K562 (cell line): Measurements from ENCODE around the gene PYCR2. TPM values are rescaled to one million over a fixed set of nuclear protein-coding genes. Genes with fewer than 3 reads are reported as not detected.

ENCODE experiments used
- ATAC-seq: fragments of 200-7000 bp; cut with Tn5 transposase; 3 replicates; pipeline ENCODE4 v1.9.1; 2020; ENCODE audit warnings: moderate library complexity
- BruUV-seq: library from RNA; stranded (reverse); fragments of 400-500 nt; replicated peaks from 2 replicates; lab custom pipeline; 2021; lab: Mats Ljungman, UMichigan
- CTCF ChIA-PET: fragments of 300-600 bp; formaldehyde crosslinking; extraction: SDS; loops from one replicate; lab custom pipeline; 2021; ENCODE audit warnings: low intra/inter-chr PET ratio; lab: Yijun Ruan, JAX
- POLR2A ChIA-PET: fragments of 300-600, 350-650 bp; sonication (Branson Sonifier 250); formaldehyde crosslinking; extraction: SDS; loops from one replicate; lab custom pipeline; 2021; ENCODE audit warnings: antibody characterized with exemption, inconsistent platforms; lab: Yijun Ruan, JAX
- DNase-seq, 4 experiments: peaks; one replicate each; pipeline versions ENCODE4 v3.0.0 to v3.0.0-alpha.2; 2011 to 2018; ENCODE audit warnings: low spot score in 3 of 4, mixed read lengths in 3 of 4; ENCODE audit errors: extremely low read depth in 1 of 4
- FAIRE-seq: peaks from 2 replicates; lab custom pipeline; 2011; peaks lifted over from hg19 to GRCh38; lab: Jason Lieb, UNC
- H2AFZ ChIP-seq: 2 replicates; pipeline ENCODE4 v1.6.0; 2011; ENCODE audit warnings: low read depth, low read length, control low read depth, inconsistent platforms
- H3K27ac ChIP-seq: fragments of 200-600 bp; 3 replicates; pipeline ENCODE4 v1.8.0; 2011; ENCODE audit warnings: low read depth, mild to moderate bottlenecking, control low read depth, inconsistent platforms, low read length, moderate library complexity, mixed read lengths; ENCODE audit errors: extremely low read depth
- H3K27me3 ChIP-seq, 2 experiments: fragments of 300-600 bp in 1 of 2; 2 replicates in 1 of 2; 3 replicates in 1 of 2; pipeline versions ENCODE4 v1.6.0 to v1.8.0; 2011; ENCODE audit warnings: inconsistent platforms in 2 of 2, low read length in 2 of 2, mild to moderate bottlenecking in 1 of 2, mixed read lengths in 1 of 2, moderate library complexity in 1 of 2; ENCODE audit not compliant: control insufficient read depth in 2 of 2, insufficient read depth in 2 of 2
- H3K36me3 ChIP-seq: fragments of 300-600 bp; 3 replicates; pipeline ENCODE4 v1.8.0; 2011; ENCODE audit warnings: mild to moderate bottlenecking, low read length, inconsistent platforms; ENCODE audit not compliant: control insufficient read depth, insufficient read depth
- H3K4me1 ChIP-seq, 2 experiments: fragments of 200-600 bp in 1 of 2; replicated peaks in 1 of 2; 2 replicates in 1 of 2; 3 replicates in 1 of 2; pipeline versions ENCODE4 v1.5.1 to v1.8.0; 2011; ENCODE audit warnings: inconsistent platforms in 2 of 2, low read length in 2 of 2, mild to moderate bottlenecking in 1 of 2, mixed read lengths in 1 of 2, moderate library complexity in 1 of 2; ENCODE audit not compliant: control insufficient read depth in 2 of 2, insufficient read depth in 2 of 2
- H3K4me2 ChIP-seq: 2 replicates; pipeline ENCODE4 v1.6.1; 2011; ENCODE audit warnings: low read length, control low read depth, inconsistent platforms, mixed read lengths; ENCODE audit not compliant: insufficient read depth
- H3K4me3 ChIP-seq: fragments of 200-600 bp; sonication (generic), shearing (Covaris generic); 2 replicates; pipeline ENCODE4 v1.5.1; 2016; ENCODE audit warnings: control low read depth, inconsistent platforms
- H3K79me2 ChIP-seq: fragments of 200-600 bp; 3 replicates; pipeline ENCODE4 v1.8.0; 2011; ENCODE audit warnings: low read length, inconsistent platforms; ENCODE audit not compliant: control insufficient read depth, insufficient read depth
- H3K9ac ChIP-seq, 2 experiments: 2 replicates each; pipeline versions ENCODE4 v1.6.0 to v1.6.1; 2011; ENCODE audit warnings: low read depth in 2 of 2, low read length in 2 of 2, control low read depth in 1 of 2, inconsistent platforms in 1 of 2, mild to moderate bottlenecking in 1 of 2, mixed read lengths in 1 of 2; ENCODE audit not compliant: insufficient read depth in 1 of 2
- H3K9me1 ChIP-seq: one replicate; pipeline ENCODE4 v1.6.0; 2011; ENCODE audit warnings: inconsistent platforms, mild to moderate bottlenecking, low read length, moderate library complexity; ENCODE audit not compliant: control insufficient read depth, insufficient read depth
- H3K9me3 ChIP-seq: replicated peaks from 2 replicates; pipeline ENCODE4 v1.5.1; 2011; ENCODE audit warnings: low read depth, low read length, inconsistent platforms; ENCODE audit not compliant: control insufficient read depth, insufficient read depth
- H4K20me1 ChIP-seq: replicated peaks from 2 replicates; pipeline ENCODE4 v1.6.1; 2011; ENCODE audit warnings: low read length, inconsistent platforms, mixed read lengths; ENCODE audit not compliant: control insufficient read depth, insufficient read depth
- ESRRB ChIP-seq: fragments of 250-450 bp; sonication (Bioruptor Pico); IDR thresholded peaks from 2 replicates; pipeline ENCODE4 v1.5.0; 2020; ENCODE audit warnings: mild to moderate bottlenecking, moderate library complexity, borderline replicate concordance
- GATAD2A ChIP-seq: fragments of 450-650 bp; IDR thresholded peaks from 2 replicates; pipeline ENCODE4 v1.6.1; 2017
- HDAC3 ChIP-seq: fragments of 450-650 bp; IDR thresholded peaks from 2 replicates; pipeline ENCODE4 v1.6.1; 2018; ENCODE audit warnings: borderline replicate concordance, mild to moderate bottlenecking, moderate library complexity; ENCODE audit not compliant: partially characterized antibody
- HMGN3 ChIP-seq: IDR thresholded peaks from 2 replicates; pipeline ENCODE4 v1.6.1; 2011; ENCODE audit warnings: borderline replicate concordance, low read depth, mild to moderate bottlenecking, mixed read lengths, low read length; ENCODE audit not compliant: insufficient read length; ENCODE audit errors: extremely low read depth
- NELFE ChIP-seq: IDR thresholded peaks from 2 replicates; pipeline ENCODE4 v1.6.1; 2011; ENCODE audit warnings: mild to moderate bottlenecking; ENCODE audit not compliant: insufficient read depth, insufficient read length
- NFXL1 ChIP-seq: fragments of 450-650 bp; formaldehyde crosslinking; IDR thresholded peaks from 2 replicates; pipeline ENCODE4 v1.4.0; 2021; ENCODE audit warnings: mild to moderate bottlenecking
- RBFOX2 ChIP-seq: fragments of 200-400 bp; formaldehyde crosslinking; IDR thresholded peaks from 2 replicates; pipeline ENCODE4 v1.6.1; 2017; ENCODE audit warnings: low read depth, mild to moderate bottlenecking, low read length, moderate library complexity
- TOE1 ChIP-seq, 2 experiments: fragments of 450-650 bp in 1 of 2; sonication (generic) in 1 of 2; formaldehyde crosslinking in 1 of 2; IDR thresholded peaks; 2 replicates each; pipeline versions ENCODE4 v1.7.1 to v1.8.0; 2016 to 2022; ENCODE audit warnings: borderline replicate concordance in 2 of 2, mild to moderate bottlenecking in 2 of 2, antibody characterized with exemption in 1 of 2, inconsistent platforms in 1 of 2, low read depth in 1 of 2, missing genetic modification reagents in 1 of 2, moderate library complexity in 1 of 2
- ZNF263 ChIP-seq: sonication (generic); formaldehyde crosslinking; IDR thresholded peaks from 2 replicates; pipeline ENCODE4 v1.8.0; 2022; ENCODE audit warnings: mild to moderate bottlenecking, missing genetic modification reagents, borderline replicate concordance
- ZNF274 ChIP-seq: IDR thresholded peaks from 2 replicates; pipeline ENCODE4 v1.6.1; 2011; ENCODE audit warnings: low read depth, mild to moderate bottlenecking, low read length, moderate library complexity, borderline replicate concordance
- ZNF282 ChIP-seq: sonication (generic); formaldehyde crosslinking; IDR thresholded peaks from 2 replicates; pipeline ENCODE4 v1.8.1; 2023; ENCODE audit warnings: missing genetic modification reagents
- ZNF41 ChIP-seq: fragments of 250-450 bp; sonication (Bioruptor Pico); conservative IDR thresholded peaks from 2 replicates; pipeline ENCODE4 v1.4.0; 2020; ENCODE audit warnings: mild to moderate bottlenecking
- ZNF583 ChIP-seq: fragments of 250-450 bp; sonication (Bioruptor Pico); IDR thresholded peaks from 2 replicates; pipeline ENCODE4 v1.4.0; 2020
- ZNF655 ChIP-seq: fragments of 250-450 bp; sonication (Bioruptor Pico); IDR thresholded peaks from 2 replicates; pipeline ENCODE4 v1.5.0; 2021
- WGBS: fragments of 100-300 bp; shearing (Covaris generic); methylation state at CpG from one replicate; pipeline ENCODE4 v1.1.6; 2016; ENCODE audit warnings: low coverage, mixed read lengths; ENCODE audit not compliant: insufficient coverage; ENCODE audit errors: missing lambda C conversion rate; 5-methylcytosine and 5-hydroxymethylcytosine counted together
- in situ Hi-C: fragments of 300-500 bp; cut with MboI; formaldehyde crosslinking; loops from 4 replicates; pipeline ENCODE4 v1.15.0; 2018; ENCODE audit warnings: inconsistent platforms, mixed read lengths
- intact Hi-C: fragments of 100-400 bp; cut with micrococcal nuclease; formaldehyde crosslinking; loops from 2 replicates; pipeline ENCODE4 v1.14.2; 2022
- polyA plus RNA-seq, 8 experiments: library from polyadenylated mRNA; depleted of rRNA in 4 of 8; stranded (reverse) in 5 of 8; unstranded in 3 of 8; fragments of >200 nt; fragmentation: Nextera tagmentation in 2 of 8; fragmentation: Illumina TruSeq in 1 of 8; extraction: Ambion mirVana in 2 of 8; extraction: Trizol in 1 of 8; gene quantifications; 2 replicates each; pipeline versions ENCODE4 v1.2.1 to v1.2.3, GENCODE V29; 2011 to 2014; ENCODE audit warnings: inconsistent platforms in 1 of 8, missing spikeins in 1 of 8
- total RNA-seq, 7 experiments: library from RNA; depleted of rRNA in 6 of 7; stranded (reverse); fragments of >200 nt in 6 of 7; fragmentation: Illumina TruSeq in 2 of 7; extraction: Trizol in 2 of 7; gene quantifications; 2 replicates each; pipeline versions ENCODE4 v1.2.1 to v1.2.3, GENCODE V29; 2011 to 2021; ENCODE audit warnings: low replicate concordance in 1 of 7

PYCR2 gene
- total and polyA plus RNA-seq, 9 of the 15 experiments (the other 6 are each of a cell fraction or from before 2014, with no cell fraction given): 5.5 to 219 (median 127) TPM

GRCh38 chr1:225888898-225889601 is 35.0 kb downstream of the PYCR2 start, which contains the start of gene LEFTY1:
LEFTY1 (minus strand) TSS chr1:225889146; CDS start chr1:225889066, 80 bp downstream.
- H3K4me3 ChIP-seq: no peak within 1 kb of the TSS
- H3K9me3 ChIP-seq: no peaks in the 10 kb centered on the region
- TF ChIP-seq ZNF263 (CRISPR knock-in tag): no peak
- TF ChIP-seq ZNF655: no peak
- no peak for TF ChIP-seq ZNF274
- no peak for TF ChIP-seq TOE1 (IDR thresholded peaks at IDR 0.05; ENCODE audit: borderline replicate concordance)
- no peak for TF ChIP-seq TOE1 (CRISPR knock-in tag; IDR thresholded peaks at IDR 0.05; ENCODE audit: borderline replicate concordance, low read depth)
- TF ChIP-seq ZNF282 (CRISPR knock-in tag): no peak
- no peak for TF ChIP-seq ZNF583 (CRISPR knock-in tag)
- TF ChIP-seq NFXL1 (CRISPR knock-in tag): no peak
- TF ChIP-seq ZNF41 (CRISPR knock-in tag): no peak
- TF ChIP-seq GATAD2A: no peak
- TF ChIP-seq HMGN3: no peak
- no peak for TF ChIP-seq NELFE
- no peak for TF ChIP-seq ESRRB
- TF ChIP-seq RBFOX2: no peak
- no peak for TF ChIP-seq HDAC3
- CTCF ChIA-PET: no interaction called here
- FAIRE-seq: no peak
- H3K9ac ChIP-seq: peak within 1 kb of the TSS in 1 of 2 experiments; percentile 41; a peak in 2 of 4 replicates
- ATAC-seq: peak; percentile 47
- no peak within 1 kb of the TSS for H3K27ac ChIP-seq
- no peaks in the 10 kb centered on the region for H3K27me3 ChIP-seq
- no peaks in the 10 kb centered on the region for H3K36me3 ChIP-seq
- peak within 1 kb of the TSS; percentile 24; the same call in 1 of the 2 replicates for H2AFZ ChIP-seq
- DNase-seq: no peak
- BruUV-seq: no TSS peak
- in situ Hi-C loops: no loop called here
- no peak within 1 kb of the TSS for H3K4me2 ChIP-seq
- H3K4me1 ChIP-seq: peaks cover 0 to 27% of the 10 kb centered on the region in 2 experiments; a peak in 3 of 5 replicates
- H3K79me2 ChIP-seq: no peaks in the 10 kb centered on the region
- 59% methylated on average over 11 of the region's 11 CpGs for WGBS
- POLR2A ChIA-PET: interaction anchor here (0.6 to 1.9 kb wide), 6 partner anchors 9 to 39 kb away, joined by 3 to 8 read pairs (median 4); partner anchors contain the start of gene PYCR2
- no peaks in the 10 kb centered on the region for H4K20me1 ChIP-seq
- intact Hi-C loops: no loop called here
- H3K9me1 ChIP-seq: peaks cover 3% of the 10 kb centered on the region
